H9 (cell line): Measurements from ENCODE around the gene VWDE. TPM values are rescaled to one million over a fixed set of nuclear protein-coding genes. Genes with fewer than 3 reads are reported as not detected.

Experiments
- DNase-seq: peaks from one replicate; pipeline ENCODE4 v3.0.0-alpha.2; 2017
- H2AFZ ChIP-seq: one replicate; pipeline ENCODE4 v1.6.1; 2013; ENCODE audit warnings: mild to moderate bottlenecking, low read length, control low read depth, moderate library complexity
- H2AK5ac ChIP-seq: 2 replicates; pipeline ENCODE4 v1.6.1; 2013; ENCODE audit warnings: low read length, control low read depth, mixed read lengths; ENCODE audit not compliant: insufficient read length
- H2BK120ac ChIP-seq: one replicate; pipeline ENCODE4 v1.6.1; 2013; ENCODE audit warnings: low read depth, mild to moderate bottlenecking, low read length, control low read depth, inconsistent platforms; ENCODE audit not compliant: poor library complexity, severe bottlenecking
- H2BK12ac ChIP-seq: 2 replicates; pipeline ENCODE4 v1.6.1; 2013; ENCODE audit warnings: low read length, control low read depth, mixed read lengths, low read depth; ENCODE audit not compliant: insufficient read length
- H2BK15ac ChIP-seq: 2 replicates; pipeline ENCODE4 v1.6.1; 2013; ENCODE audit warnings: low read depth, low read length, control low read depth
- H2BK20ac ChIP-seq: one replicate; pipeline ENCODE4 v1.6.1; 2013; ENCODE audit warnings: low read depth, mild to moderate bottlenecking, low read length, control low read depth, inconsistent platforms; ENCODE audit not compliant: poor library complexity, severe bottlenecking
- H2BK5ac ChIP-seq: 2 replicates; pipeline ENCODE4 v1.6.1; 2013; ENCODE audit warnings: low read length, control low read depth, mixed read lengths; ENCODE audit not compliant: insufficient read length
- H3K14ac ChIP-seq: 2 replicates; pipeline ENCODE4 v1.6.1; 2013; ENCODE audit warnings: low read length, control low read depth; ENCODE audit not compliant: insufficient read depth
- H3K18ac ChIP-seq: 2 replicates; pipeline ENCODE4 v1.6.1; 2013; ENCODE audit warnings: low read depth, mild to moderate bottlenecking, mixed read lengths, low read length, control low read depth; ENCODE audit not compliant: insufficient read length
- H3K23ac ChIP-seq: 2 replicates; pipeline ENCODE4 v1.6.1; 2013; ENCODE audit warnings: low read length, control low read depth, mixed read lengths, low read depth; ENCODE audit not compliant: insufficient read length
- H3K23me2 ChIP-seq: 2 replicates; pipeline ENCODE4 v1.6.1; 2013; ENCODE audit warnings: low read depth, mild to moderate bottlenecking, mixed read lengths, low read length, control low read depth; ENCODE audit not compliant: insufficient read length, poor library complexity, severe bottlenecking
- H3K27ac ChIP-seq: 2 replicates; pipeline ENCODE4 v1.5.1; 2013; ENCODE audit warnings: low read length, control low read depth, mixed read lengths, low read depth; ENCODE audit not compliant: insufficient read length
- H3K27me3 ChIP-seq: 2 replicates; pipeline ENCODE4 v1.6.1; 2013; ENCODE audit warnings: low read length, control low read depth, inconsistent platforms; ENCODE audit not compliant: insufficient read depth
- H3K4ac ChIP-seq: 2 replicates; pipeline ENCODE4 v1.6.1; 2013; ENCODE audit warnings: low read depth, mild to moderate bottlenecking, control low read depth, inconsistent platforms, low read length, moderate library complexity
- H3K4me1 ChIP-seq: 2 replicates; pipeline ENCODE4 v1.6.1; 2013; ENCODE audit warnings: low read length, control low read depth, inconsistent platforms; ENCODE audit not compliant: insufficient read depth
- H3K4me2 ChIP-seq: 2 replicates; pipeline ENCODE4 v1.6.1; 2013; ENCODE audit warnings: low read length, control low read depth, mixed read lengths; ENCODE audit not compliant: insufficient read length, insufficient read depth
- H3K56ac ChIP-seq: 2 replicates; pipeline ENCODE4 v1.6.1; 2013; ENCODE audit warnings: low read depth, mild to moderate bottlenecking, mixed read lengths, low read length, control low read depth; ENCODE audit not compliant: insufficient read length
- H3K79me1 ChIP-seq: 2 replicates; pipeline ENCODE4 v1.6.1; 2013; ENCODE audit warnings: low read depth, mild to moderate bottlenecking, moderate library complexity, low read length, control low read depth, inconsistent platforms; ENCODE audit not compliant: insufficient read depth, poor library complexity, severe bottlenecking
- H3K79me2 ChIP-seq: 2 replicates; pipeline ENCODE4 v1.6.1; 2013; ENCODE audit warnings: low read length, control low read depth, inconsistent platforms; ENCODE audit not compliant: insufficient read depth
- H3K9ac ChIP-seq: 2 replicates; pipeline ENCODE4 v1.6.1; 2013; ENCODE audit warnings: low read length, control low read depth, mixed read lengths; ENCODE audit not compliant: insufficient read length; ENCODE audit errors: extremely low read depth
- H3K9me3 ChIP-seq: one replicate; pipeline ENCODE4 v1.6.1; 2013; ENCODE audit warnings: low read depth, low read length, inconsistent platforms; ENCODE audit not compliant: control insufficient read depth
- H3T11ph ChIP-seq: one replicate; pipeline ENCODE4 v1.6.1; 2013; ENCODE audit warnings: mild to moderate bottlenecking, low read length, control low read depth, inconsistent platforms
- H4K20me1 ChIP-seq: one replicate; pipeline ENCODE4 v1.6.1; 2013; ENCODE audit not compliant: control insufficient read depth, insufficient read length, insufficient read depth
- H4K5ac ChIP-seq: 2 replicates; pipeline ENCODE4 v1.6.1; 2013; ENCODE audit warnings: low read depth, mild to moderate bottlenecking, mixed read lengths, low read length, control low read depth; ENCODE audit not compliant: insufficient read length
- H4K8ac ChIP-seq: replicated peaks from 2 replicates; pipeline ENCODE4 v1.6.1; 2013; ENCODE audit warnings: low read length, control low read depth, mixed read lengths, low read depth; ENCODE audit not compliant: insufficient read length
- H4K91ac ChIP-seq: 2 replicates; pipeline ENCODE4 v1.6.1; 2013; ENCODE audit warnings: low read depth, mild to moderate bottlenecking, moderate library complexity, mixed read lengths, low read length, control low read depth; ENCODE audit not compliant: insufficient read length
- H3K27ac Mint-ChIP-seq, 3 experiments: 2 replicates in 2 of 3; 3 replicates in 1 of 3; pipeline ENCODE4 v1.8.0; 2020 to 2021; ENCODE audit warnings: mixed read lengths in 3 of 3, mild to moderate bottlenecking in 1 of 3, moderate library complexity in 1 of 3
- H3K27me3 Mint-ChIP-seq: 2 replicates; pipeline ENCODE4 v1.8.0; 2021; ENCODE audit warnings: low read depth, mild to moderate bottlenecking, moderate library complexity, mixed read lengths
- H3K36me3 Mint-ChIP-seq, 3 experiments: 2 replicates in 2 of 3; 3 replicates in 1 of 3; pipeline ENCODE4 v1.8.0; 2020 to 2021; ENCODE audit warnings: low read depth in 3 of 3, mixed read lengths in 3 of 3; ENCODE audit not compliant: insufficient read depth in 1 of 3
- H3K4me1 Mint-ChIP-seq, 2 experiments: 2 replicates each; pipeline ENCODE4 v1.8.0; 2020; ENCODE audit warnings: mixed read lengths in 2 of 2
- H3K4me3 Mint-ChIP-seq, 2 experiments: 2 replicates in 1 of 2; 3 replicates in 1 of 2; pipeline ENCODE4 v1.8.0; 2020 to 2021; ENCODE audit warnings: mild to moderate bottlenecking in 2 of 2, mixed read lengths in 2 of 2, moderate library complexity in 1 of 2
- H3K9me3 Mint-ChIP-seq, 2 experiments: 2 replicates in 1 of 2; 3 replicates in 1 of 2; pipeline ENCODE4 v1.8.0; 2020; ENCODE audit warnings: mild to moderate bottlenecking in 2 of 2, mixed read lengths in 2 of 2, moderate library complexity in 1 of 2
- CTCF ChIP-seq: fragments of 200-600 bp; sonication (generic); conservative IDR thresholded peaks from 3 replicates; pipeline ENCODE4 v1.8.0; 2021; ENCODE audit warnings: antibody characterized with exemption, mild to moderate bottlenecking
- WGBS: extraction: QIAGEN DNeasy Blood & Tissue Kit; methylation state at CpG from one replicate; pipeline ENCODE4 v1.1.7; 2013; ENCODE audit warnings: missing lambda C conversion rate, low lambda C conversion rate, mixed read lengths; ENCODE audit not compliant: insufficient read length; ENCODE audit errors: extremely low coverage; 5-methylcytosine and 5-hydroxymethylcytosine counted together
- total RNA-seq: library from RNA; stranded (reverse); gene quantifications from 2 replicates; pipeline ENCODE4 v1.2.1, GENCODE V29; 2021

VWDE gene
- total RNA-seq, 1 experiment from 2014 or later = 18.1 TPM

GRCh38 chr7:12370249-12370648 is 33.4 kb downstream of the VWDE start:
- Histone ChIP-seq H4K20me1 (no peaks in the 10 kb centered on the region), H2AK5ac (no peak overlapping the region), H2BK20ac (no peak overlapping the region), H2BK12ac (no peak overlapping the region), H3K23me2 (no peaks in the 10 kb centered on the region), H2AFZ (no peak overlapping the region), H3K4me2 (no peak overlapping the region), H3K27ac (no peak overlapping the region), H3K79me1 (no peaks in the 10 kb centered on the region), H4K8ac (no peak overlapping the region), H3K56ac (no peak overlapping the region), H3K4me1 (no peaks in the 10 kb centered on the region), H3K9ac (no peak overlapping the region), H2BK5ac (no peak overlapping the region), H3K14ac (no peak overlapping the region), H3T11ph (no peak overlapping the region), H3K18ac (no peak overlapping the region), H3K23ac (no peak overlapping the region), H2BK15ac (no peak overlapping the region), H3K4ac (no peak overlapping the region), H3K79me2 (no peaks in the 10 kb centered on the region), H4K5ac (no peak overlapping the region), H3K9me3 (no peaks in the 10 kb centered on the region), H2BK120ac (no peak overlapping the region), H4K91ac (no peak overlapping the region), H3K27me3 (no peaks in the 10 kb centered on the region; the same call in 1 of the 2 replicates)
- H3K36me3 Mint-ChIP-seq = peaks cover 10 to 50% (median 41%) of the 10 kb centered on the region in 3 experiments; a peak in 6 of 7 replicates
- H3K4me1 Mint-ChIP-seq = no peaks in the 10 kb centered on the region
- no peaks in the 10 kb centered on the region for H3K9me3 Mint-ChIP-seq
- H3K27me3 Mint-ChIP-seq = no peaks in the 10 kb centered on the region
- no peak overlapping the region for H3K4me3 Mint-ChIP-seq
- TF ChIP-seq CTCF = no peak
- DNase-seq = no peak
- whole genome bisulfite sequencing = no CpG with 5 or more reads among the region's 7 CpGs
- H3K27ac Mint-ChIP-seq = no peak overlapping the region; a peak in 1 of 7 replicates
